ENCODE results near the gene ADAMTS12. TPM values are rescaled to one million over a fixed set of nuclear protein-coding genes. Genes with fewer than 3 reads are reported as not detected.
A peak's percentile ranks its signal among the peaks of the same experiment; 100 is the strongest.

Gene ADAMTS12
- total and polyA plus RNA-seq, 10 of the 15 experiments (the other 5 are each of a cell fraction or from before 2014, with no cell fraction given): 0.11 to 35.8 (median 20.7) TPM

- peaks cover 0 to 3% of the 10 kb centered on the region in 2 experiments; a peak in 1 of 4 replicates for H3K36me3 ChIP-seq (ENCODE audit: control insufficient read depth in 2 of 2, insufficient read depth in 2 of 2, low read length in 1 of 2)
- POLR2A ChIA-PET: no interaction called here
- peaks cover 7% of the 10 kb centered on the region for H3K9me3 ChIP-seq (replicated peaks; ENCODE audit: control insufficient read depth, insufficient read depth, low read length)
- no TSS peak for BruUV-seq (replicated peaks)
- no peaks in the 10 kb centered on the region for H4K20me1 ChIP-seq (ENCODE audit: control insufficient read depth, insufficient read depth)
- in situ Hi-C loops (cut with MboI): no loop called here
- intact Hi-C loops (cut with micrococcal nuclease; ENCODE audit: unreplicated experiment): loop anchor here (5.0 to 10.0 kb wide), 2 partner anchors 47 to 235 kb away; partner anchors contain the start of gene TARS1
- FAIRE-seq: peak; percentile 23
- DNase-seq (ENCODE audit: low read depth, low spot score): no peak
- no peaks in the 10 kb centered on the region for H3K79me2 ChIP-seq (ENCODE audit: control insufficient read depth, insufficient read depth, low read length)
- peaks cover 22% of the 10 kb centered on the region for H3K4me1 ChIP-seq (ENCODE audit: control insufficient read depth, insufficient read depth, low read length)
- SMC1A ChIA-PET (ENCODE audit: uncharacterized antibody, unreplicated experiment): interaction anchor here (0.6 to 1.4 kb wide), 4 partner anchors 17 to 87 kb away, joined by 3 to 4 read pairs (median 4); no protein-coding TSS in a partner anchor
- RAD21 ChIA-PET (ENCODE audit: unreplicated experiment): no interaction called here
- ATAC-seq: no peak
- H3K4me3 ChIP-seq: no peak overlapping the region
- no peak overlapping the region for H3K4me2 ChIP-seq (ENCODE audit: control insufficient read depth, insufficient read depth)
- no peak overlapping the region for H2AFZ ChIP-seq (ENCODE audit: control insufficient read depth, low read depth, low read length)
- CTCF ChIA-PET: interaction anchor here (1.0 kb wide), 1 partner anchor 10 kb away, joined by 3 read pairs; no protein-coding TSS in a partner anchor
- no peak overlapping the region for H3K9ac ChIP-seq (ENCODE audit: control insufficient read depth, insufficient read depth, low read length)
- no peaks in the 10 kb centered on the region for H3K27me3 ChIP-seq (replicated peaks in 1 of 2; ENCODE audit: control insufficient read depth in 2 of 2, insufficient read depth in 2 of 2, low read length in 1 of 2)
- 100% methylated on average over 2 of the region's 2 CpGs for WGBS (ENCODE audit: insufficient coverage, insufficient replicate concordance, low lambda C conversion rate, missing lambda C conversion rate)
- no peak overlapping the region for H3K27ac ChIP-seq (ENCODE audit: control insufficient read depth, insufficient read depth)
- TF ChIP-seq ZNF622 (IDR thresholded peaks at IDR 0.05) (no peak), SREBF2 (IDR thresholded peaks at IDR 0.05; ENCODE audit: low read length) (no peak), RB1 (IDR thresholded peaks at IDR 0.05; ENCODE audit: borderline replicate concordance) (no peak), TARDBP (IDR thresholded peaks at IDR 0.05; ENCODE audit: borderline replicate concordance) (no peak), NFIC (IDR thresholded peaks at IDR 0.05; ENCODE audit: low read depth, low read length) (no peak), WRNIP1 (IDR thresholded peaks at IDR 0.05; ENCODE audit: borderline replicate concordance, low read depth, low read length) (no peak), BMI1 (IDR thresholded peaks at IDR 0.05; ENCODE audit: borderline replicate concordance) (no peak), CREB1 (IDR thresholded peaks at IDR 0.05; ENCODE audit: low read depth) (no peak), RFX5 (IDR thresholded peaks at IDR 0.05; ENCODE audit: low read depth, low read length) (no peak), POLR2AphosphoS5 (IDR thresholded peaks at IDR 0.05; ENCODE audit: low read length) (no peak)
- TF ChIP-seq, protein P1, sequence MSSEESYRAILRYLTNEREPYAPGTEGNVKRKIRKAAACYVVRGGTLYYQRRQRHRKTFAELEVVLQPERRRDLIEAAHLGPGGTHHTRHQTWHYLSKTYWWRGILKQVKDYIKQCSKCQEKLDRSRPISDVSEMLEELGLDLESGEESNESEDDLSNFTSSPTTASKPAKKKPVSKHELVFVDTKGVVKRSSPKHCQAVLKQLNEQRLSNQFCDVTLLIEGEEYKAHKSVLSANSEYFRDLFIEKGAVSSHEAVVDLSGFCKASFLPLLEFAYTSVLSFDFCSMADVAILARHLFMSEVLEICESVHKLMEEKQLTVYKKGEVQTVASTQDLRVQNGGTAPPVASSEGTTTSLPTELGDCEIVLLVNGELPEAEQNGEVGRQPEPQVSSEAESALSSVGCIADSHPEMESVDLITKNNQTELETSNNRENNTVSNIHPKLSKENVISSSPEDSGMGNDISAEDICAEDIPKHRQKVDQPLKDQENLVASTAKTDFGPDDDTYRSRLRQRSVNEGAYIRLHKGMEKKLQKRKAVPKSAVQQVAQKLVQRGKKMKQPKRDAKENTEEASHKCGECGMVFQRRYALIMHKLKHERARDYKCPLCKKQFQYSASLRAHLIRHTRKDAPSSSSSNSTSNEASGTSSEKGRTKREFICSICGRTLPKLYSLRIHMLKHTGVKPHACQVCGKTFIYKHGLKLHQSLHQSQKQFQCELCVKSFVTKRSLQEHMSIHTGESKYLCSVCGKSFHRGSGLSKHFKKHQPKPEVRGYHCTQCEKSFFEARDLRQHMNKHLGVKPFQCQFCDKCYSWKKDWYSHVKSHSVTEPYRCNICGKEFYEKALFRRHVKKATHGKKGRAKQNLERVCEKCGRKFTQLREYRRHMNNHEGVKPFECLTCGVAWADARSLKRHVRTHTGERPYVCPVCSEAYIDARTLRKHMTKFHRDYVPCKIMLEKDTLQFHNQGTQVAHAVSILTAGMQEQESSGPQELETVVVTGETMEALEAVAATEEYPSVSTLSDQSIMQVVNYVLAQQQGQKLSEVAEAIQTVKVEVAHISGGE (CRISPR knock-in tag; IDR thresholded peaks at IDR 0.05): no peak
- TF ChIP-seq, protein P2, sequence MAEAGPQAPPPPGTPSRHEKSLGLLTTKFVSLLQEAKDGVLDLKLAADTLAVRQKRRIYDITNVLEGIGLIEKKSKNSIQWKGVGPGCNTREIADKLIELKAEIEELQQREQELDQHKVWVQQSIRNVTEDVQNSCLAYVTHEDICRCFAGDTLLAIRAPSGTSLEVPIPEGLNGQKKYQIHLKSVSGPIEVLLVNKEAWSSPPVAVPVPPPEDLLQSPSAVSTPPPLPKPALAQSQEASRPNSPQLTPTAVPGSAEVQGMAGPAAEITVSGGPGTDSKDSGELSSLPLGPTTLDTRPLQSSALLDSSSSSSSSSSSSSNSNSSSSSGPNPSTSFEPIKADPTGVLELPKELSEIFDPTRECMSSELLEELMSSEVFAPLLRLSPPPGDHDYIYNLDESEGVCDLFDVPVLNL (IDR thresholded peaks at IDR 0.05; ENCODE audit: low read depth, low read length): no peak
These were observed 212.0 kb downstream of the ADAMTS12 start for GRCh38 chr5:33679791-33680190.
